Central memory CD4-positive, alpha-beta T cell (primary cell): ENCODE measurements around the gene MISP.
"Not testable (repeated sequence)": the region's sequence is repeated elsewhere in the genome, so short reads cannot be mapped to it uniquely, and the experiment has no call there.

Experiments used
- DNase-seq: peaks from one replicate; pipeline ENCODE4 v3.0.0; 2022
- total RNA-seq, 3 experiments: gene quantifications; one replicate each; lab custom pipeline; 2026; lab: John Stamatoyannopoulos, UW

MISP gene, protein sequence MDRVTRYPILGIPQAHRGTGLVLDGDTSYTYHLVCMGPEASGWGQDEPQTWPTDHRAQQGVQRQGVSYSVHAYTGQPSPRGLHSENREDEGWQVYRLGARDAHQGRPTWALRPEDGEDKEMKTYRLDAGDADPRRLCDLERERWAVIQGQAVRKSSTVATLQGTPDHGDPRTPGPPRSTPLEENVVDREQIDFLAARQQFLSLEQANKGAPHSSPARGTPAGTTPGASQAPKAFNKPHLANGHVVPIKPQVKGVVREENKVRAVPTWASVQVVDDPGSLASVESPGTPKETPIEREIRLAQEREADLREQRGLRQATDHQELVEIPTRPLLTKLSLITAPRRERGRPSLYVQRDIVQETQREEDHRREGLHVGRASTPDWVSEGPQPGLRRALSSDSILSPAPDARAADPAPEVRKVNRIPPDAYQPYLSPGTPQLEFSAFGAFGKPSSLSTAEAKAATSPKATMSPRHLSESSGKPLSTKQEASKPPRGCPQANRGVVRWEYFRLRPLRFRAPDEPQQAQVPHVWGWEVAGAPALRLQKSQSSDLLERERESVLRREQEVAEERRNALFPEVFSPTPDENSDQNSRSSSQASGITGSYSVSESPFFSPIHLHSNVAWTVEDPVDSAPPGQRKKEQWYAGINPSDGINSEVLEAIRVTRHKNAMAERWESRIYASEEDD
- 0 reads per million in 3 experiments for total RNA-seq

DNA sequence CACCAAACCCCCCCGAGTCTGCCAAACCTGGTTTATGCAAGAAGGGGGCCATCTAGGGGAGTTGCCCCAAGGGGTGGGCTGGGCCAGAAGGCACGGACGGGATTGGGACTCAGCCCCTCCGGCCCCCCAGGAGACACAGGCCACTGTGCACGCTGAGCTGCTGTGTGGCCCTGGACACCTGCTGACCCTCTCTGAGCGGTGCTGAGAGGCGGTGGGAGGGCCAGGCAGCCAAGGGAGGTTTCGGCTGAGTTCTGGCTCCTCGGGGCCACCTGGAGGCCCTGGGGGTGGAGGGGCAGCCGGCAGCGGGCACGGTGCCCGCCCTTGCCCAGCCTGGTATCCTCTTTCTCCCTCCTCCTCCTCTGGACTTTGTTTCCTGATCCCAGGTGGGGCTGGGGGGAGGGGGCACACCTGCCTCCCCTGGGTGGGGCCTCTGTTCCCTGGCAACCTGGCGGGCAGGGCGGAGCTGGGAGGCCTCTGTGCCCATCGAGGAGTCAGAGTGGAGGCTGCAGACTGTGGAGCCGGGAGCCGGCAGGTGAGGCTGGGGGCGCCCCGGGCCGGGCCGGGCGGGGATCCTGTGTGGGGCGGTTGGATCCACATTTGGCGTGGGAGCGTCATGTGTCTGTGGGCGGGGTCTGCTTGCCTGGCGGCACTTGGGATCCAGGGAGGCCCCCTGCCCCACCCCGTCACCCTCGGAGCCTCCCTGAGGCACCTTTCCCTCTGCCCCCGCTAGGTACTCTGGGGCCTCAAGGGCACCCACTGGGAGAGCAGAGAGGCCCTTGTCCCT, at the start of gene MISP:
Gene MISP (plus strand): TSS at position 473 of the 784 bp plus-strand sequence. CDS start 5,835 bp downstream, outside the sequence.
- DNase-seq: no peak

- DNase-seq: not testable (repeated sequence)
These were observed 48.1 kb upstream of the MISP start for GRCh38 chr19:702847-703246.

- DNase-seq: no peak
These were observed 47.6 kb upstream of the MISP start for GRCh38 chr19:703329-703650.

- peak; percentile 39 for DNase-seq
These were observed 47.1 kb upstream of the MISP start for GRCh38 chr19:703651-704446.

- no peak for DNase-seq
These were observed 46.5 kb upstream of the MISP start for GRCh38 chr19:704447-704741.

- DNase-seq: no peak
These were observed 42.5 kb upstream of the MISP start, which contains the start of gene PALM for GRCh38 chr19:708154-709143. Gene PALM (plus strand): TSS chr19:708935. CDS start chr19:709147, 212 bp downstream.

DNA sequence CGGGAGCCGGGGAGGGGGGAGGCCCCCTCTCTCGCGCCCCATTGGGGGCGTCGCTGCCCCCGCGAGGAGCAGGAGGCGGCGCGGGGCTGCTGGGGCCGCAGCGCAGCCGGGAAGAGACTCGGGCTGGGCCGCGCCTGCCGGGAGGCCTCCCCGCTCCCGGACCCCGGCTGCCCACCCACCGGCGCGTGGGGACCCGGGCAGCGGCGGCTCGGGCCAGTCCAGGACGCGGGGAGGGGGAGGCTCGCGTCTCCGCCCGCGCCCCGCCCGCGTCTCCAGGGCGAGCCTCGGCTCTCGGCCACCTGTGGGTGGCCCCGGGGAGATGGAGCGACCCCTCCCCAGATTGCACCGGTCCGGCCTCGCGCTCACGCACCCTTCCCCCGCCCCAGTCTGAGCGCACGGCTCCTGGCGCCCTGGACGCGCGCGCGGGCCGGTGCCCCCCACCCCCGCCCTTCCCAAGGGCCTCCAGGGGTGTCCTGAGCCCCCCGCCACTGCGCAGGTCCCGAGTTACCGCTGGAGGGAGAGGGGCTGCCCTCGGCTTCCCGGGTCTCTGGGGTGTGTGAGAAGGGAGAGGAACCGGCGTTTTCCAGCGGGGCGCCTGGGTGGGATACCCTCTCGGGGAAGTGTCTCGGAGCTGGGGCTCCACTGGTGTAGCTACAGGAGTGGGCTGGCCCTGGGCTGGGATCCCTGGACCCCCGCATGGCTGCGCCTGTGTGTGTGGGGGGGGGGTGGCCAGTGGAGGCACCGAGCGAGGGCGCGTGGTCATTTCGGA, 41.5 kb upstream of the MISP start:
- DNase-seq: no peak

DNA sequence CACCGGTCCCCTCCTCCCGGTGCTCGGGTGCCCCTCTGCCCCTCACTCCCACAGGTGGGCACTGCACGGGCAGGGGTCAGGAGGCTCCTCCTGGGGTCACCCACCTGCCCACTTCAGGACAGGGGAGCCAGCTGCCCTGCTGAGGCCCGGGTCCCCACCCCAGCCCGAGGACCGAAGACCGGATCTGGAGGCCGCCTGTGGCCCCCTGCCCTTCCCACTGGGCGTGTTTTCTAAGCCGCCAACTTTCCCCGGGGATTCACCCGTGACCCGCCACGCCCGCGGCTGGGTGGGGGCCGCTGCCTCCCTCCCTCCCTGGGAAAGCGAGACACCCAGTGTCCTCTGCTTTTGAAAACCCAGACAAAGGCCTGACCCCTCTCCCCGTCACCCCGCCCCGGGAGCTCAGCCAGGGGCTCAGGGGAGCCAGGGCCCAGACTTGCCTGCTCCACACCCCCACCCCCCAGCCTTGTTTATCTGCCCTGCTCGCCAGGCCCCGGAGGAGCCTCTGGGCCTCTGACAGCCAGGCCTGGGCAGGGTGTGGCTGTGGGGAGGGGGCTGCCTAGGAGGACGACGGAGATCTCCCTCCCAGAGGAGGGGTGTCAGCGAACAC, 40.8 kb upstream of the MISP start:
- DNase-seq: no peak

- DNase-seq: no peak
These were observed 40.1 kb upstream of the MISP start for GRCh38 chr19:710767-711166.

DNA sequence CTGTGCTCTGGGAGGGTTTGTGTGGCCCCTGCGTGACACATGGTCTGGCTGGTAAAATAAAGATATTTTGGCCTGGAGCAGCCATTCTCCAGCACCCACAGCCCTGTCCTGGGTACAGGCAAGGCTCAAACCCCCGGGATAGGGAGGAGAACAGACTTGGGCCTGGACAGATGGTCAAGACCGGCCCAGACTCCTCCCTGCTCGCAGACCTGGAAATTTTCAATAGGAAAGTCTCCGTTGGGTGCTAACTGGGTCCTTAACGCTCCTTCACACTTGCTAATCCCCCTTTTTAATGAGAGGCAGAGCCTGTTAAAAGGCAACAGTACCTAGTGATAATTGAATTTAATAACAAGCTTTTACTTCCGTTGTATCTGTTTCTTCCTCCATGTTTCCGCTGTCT, 39.7 kb upstream of the MISP start:
- DNase-seq: no peak

GRCh38 chr19:715347-715746, 35.6 kb upstream of the MISP start:
- DNase-seq: no peak

DNA sequence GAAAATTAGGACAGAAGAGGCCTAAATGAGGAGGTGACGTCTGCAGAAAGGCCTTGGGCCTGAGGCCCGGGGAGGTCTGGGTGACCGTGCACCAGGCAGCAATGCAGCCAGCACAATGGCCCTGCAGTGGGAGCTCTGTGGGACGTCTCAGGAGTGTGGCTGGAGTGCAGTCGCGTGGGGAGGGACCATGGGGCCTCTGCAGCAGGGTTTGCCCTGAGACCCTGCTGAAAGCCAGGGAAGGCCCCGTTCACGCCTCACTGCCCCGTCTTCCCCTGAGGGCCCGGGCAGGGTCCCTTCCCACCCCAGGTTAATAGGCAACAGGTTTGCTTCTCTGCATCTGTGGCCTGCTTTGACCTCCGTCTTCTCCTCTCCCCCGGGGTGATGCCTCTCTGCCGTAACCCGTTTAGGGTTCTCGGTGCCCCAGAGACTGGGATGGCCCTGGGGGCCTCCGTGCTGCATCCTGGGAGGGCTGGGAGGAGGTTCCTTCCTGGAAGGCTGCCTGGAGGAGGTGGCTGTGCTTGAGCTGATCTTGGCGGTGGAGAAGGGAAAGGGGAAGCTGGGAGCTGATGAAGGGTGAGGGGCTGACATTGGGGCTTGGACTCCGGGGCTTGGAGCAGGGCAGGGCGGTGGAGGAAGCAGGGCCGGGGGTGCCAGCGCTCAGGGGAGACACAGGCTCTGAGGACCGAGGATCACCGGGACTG, 32.5 kb upstream of the MISP start:
- DNase-seq: no peak

DNA sequence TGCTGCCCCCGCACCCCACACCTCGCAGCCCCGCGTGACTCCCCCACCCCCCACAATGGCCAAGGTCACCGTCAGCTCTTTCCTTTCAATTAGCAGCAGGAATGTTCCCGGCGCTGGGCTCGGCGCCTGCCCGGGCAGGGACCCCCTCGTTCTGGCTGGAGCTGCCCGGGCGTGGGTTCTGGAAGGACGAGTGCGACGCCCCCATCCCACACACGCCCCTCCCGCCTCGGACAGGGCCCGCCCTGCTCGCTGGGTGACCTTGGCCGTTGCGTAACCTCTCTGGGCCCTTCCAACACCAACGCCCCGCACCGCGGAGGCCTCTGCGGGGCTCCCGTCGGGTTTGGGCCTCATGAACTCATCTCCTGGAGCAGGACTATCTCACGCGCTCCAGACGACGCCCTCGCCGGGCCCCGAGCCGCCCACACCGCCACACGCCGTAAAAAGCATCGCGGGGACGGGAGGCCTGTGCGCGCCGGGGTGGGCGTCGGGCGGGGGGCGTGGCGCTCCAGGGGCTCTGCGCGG, 31.9 kb upstream of the MISP start:
- DNase-seq: no peak

DNA sequence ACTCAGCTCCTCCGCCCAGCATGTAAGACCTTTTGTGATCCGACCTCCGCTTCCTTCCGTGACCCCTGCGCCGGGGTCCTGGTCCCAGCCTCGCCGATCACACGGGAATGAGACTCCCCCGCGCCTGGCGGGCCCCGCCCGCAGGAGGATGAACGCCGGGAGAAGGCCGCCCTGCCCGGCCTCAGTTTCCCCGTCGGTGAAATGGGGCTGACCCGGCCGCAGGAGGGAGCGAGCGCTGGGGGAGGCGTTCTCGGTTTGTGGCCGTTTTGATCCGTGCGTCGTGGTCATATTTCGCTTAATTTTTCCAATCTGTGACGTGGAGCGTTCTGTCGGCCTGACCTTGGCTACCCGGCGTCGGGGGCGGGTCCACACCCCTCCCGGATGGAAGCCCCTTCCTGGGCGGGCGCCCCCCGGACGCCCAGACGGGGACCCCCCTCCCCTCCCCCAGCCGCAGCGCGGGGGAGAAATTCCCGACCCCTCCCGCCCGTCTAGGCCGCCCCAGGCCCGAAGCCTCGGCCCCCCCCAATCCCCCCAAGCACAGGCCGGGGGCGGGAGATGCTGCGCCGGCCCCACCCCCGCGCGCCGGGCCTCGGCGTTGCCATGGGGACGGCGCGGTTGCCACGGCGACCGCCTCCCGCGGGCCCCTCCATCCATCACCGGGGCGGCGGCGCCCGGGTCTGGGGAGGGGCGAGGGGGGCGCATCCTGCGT, 31.1 kb upstream of the MISP start:
- DNase-seq: no peak

- DNase-seq: no peak
These were observed 30.4 kb upstream of the MISP start for GRCh38 chr19:720345-721160.

- no peak for DNase-seq
These were observed 28.3 kb upstream of the MISP start for GRCh38 chr19:722553-723101.

DNA sequence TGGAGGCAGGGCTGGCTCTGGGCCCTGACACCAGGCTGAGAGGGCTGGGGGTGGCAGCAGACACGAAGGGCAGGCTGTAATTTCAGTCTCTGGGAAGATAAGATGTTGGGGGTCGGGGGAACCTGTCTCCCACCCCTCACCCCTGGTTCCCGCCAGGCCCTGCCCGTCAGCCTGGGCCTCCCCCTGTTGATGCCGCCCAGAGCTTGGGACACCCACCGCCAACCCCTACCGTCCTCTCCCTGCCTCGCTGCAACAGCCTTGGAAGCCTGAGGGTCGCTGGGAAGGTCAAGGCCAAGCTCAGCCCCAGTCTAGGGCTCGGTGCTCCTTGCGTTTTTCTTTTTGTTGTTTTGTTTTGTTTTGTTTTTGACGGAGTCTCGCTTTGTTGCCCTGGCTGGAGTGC, 27.7 kb upstream of the MISP start:
- no peak for DNase-seq
